H1 (cell line): ENCODE data around the gene COQ7. TPM values are rescaled to one million over a fixed set of nuclear protein-coding genes. Genes with fewer than 3 reads are reported as not detected.

Source experiments
- HDAC6 ChIP-seq: IDR thresholded peaks from one replicate; pipeline ENCODE4 v1.7.1; 2012; ENCODE audit warnings: low read depth, mild to moderate bottlenecking, inconsistent platforms, low read length, moderate library complexity
- RFX5 ChIP-seq: IDR thresholded peaks from 2 replicates; pipeline ENCODE4 v1.6.1; 2011; ENCODE audit warnings: low read depth, low read length, improper control_type of control experiment, borderline replicate concordance
- polyA plus RNA-seq, 7 experiments: library from polyadenylated mRNA; depleted of rRNA in 3 of 7; stranded (reverse) in 5 of 7; unstranded in 2 of 7; fragments of >200 nt in 5 of 7; fragments of 200-250 nt in 2 of 7; gene quantifications; 1 replicate in 5 of 7; 2 replicates in 1 of 7; 4 replicates in 1 of 7; pipeline versions ENCODE4 v1.2.1 to v1.2.3, GENCODE V29; 2011 to 2013; ENCODE audit warnings: missing spikeins in 2 of 7, mixed read lengths in 2 of 7
- total RNA-seq: library from RNA; stranded (reverse); fragmentation: NEBNext Ultra II Directional; extraction: Animal tissue kit (Norgen Biotek cat#: 25700); gene quantifications from 2 replicates; pipeline ENCODE4 v1.2.1, GENCODE V29; 2021

The COQ7 gene
- total and polyA plus RNA-seq, 2 of the 8 experiments (the other 6 are each of a cell fraction or from before 2014, with no cell fraction given) = 7.1 to 15.2 TPM

- TF ChIP-seq RFX5 = no peak
- TF ChIP-seq HDAC6 = no peak
Measured at GRCh38 chr16:19084139-19084538, 16.7 kb downstream of the COQ7 start (continued).
